GM21360 (cell line): ENCODE results near the gene HS3ST3A1.

Experiments
- ATAC-seq: cut with Tn5 transposase; IDR thresholded peaks from one replicate; pipeline ENCODE4 v1.9.1; 2021; ENCODE audit warnings: mild to moderate bottlenecking, moderate library complexity; ENCODE audit not compliant: unreplicated experiment

The HS3ST3A1 gene

GRCh38 chr17:13457783-13458182 is 143.9 kb downstream of the HS3ST3A1 start:
- no peak for ATAC-seq
